ENCODE measurements around the gene RAP2B. TPM values are rescaled to one million over a fixed set of nuclear protein-coding genes. Genes with fewer than 3 reads are reported as not detected.
"Not testable (repeated sequence)": the region's sequence is repeated elsewhere in the genome, so short reads cannot be mapped to it uniquely, and the experiment has no call there.

Gene RAP2B
- total RNA-seq, 1 donor from 2014 or later: 19.1 TPM

GRCh38 chr3:153144071-153144470, 18.0 kb upstream of the RAP2B start:
- no peaks in the 10 kb centered on the region for H3K9me3 ChIP-seq
- TF ChIP-seq CTCF (IDR thresholded peaks at IDR 0.05): no peak
- DNase-seq (no peak), ATAC-seq (no peak)
- no peaks in the 10 kb centered on the region for H3K36me3 ChIP-seq
- no peak overlapping the region for H3K4me3 ChIP-seq
- no peak overlapping the region for H3K27ac ChIP-seq
- peaks cover 5% of the 10 kb centered on the region for H3K4me1 ChIP-seq
- no peaks in the 10 kb centered on the region for H3K27me3 ChIP-seq (ENCODE audit: low read depth)
- intact Hi-C loops (cut with DNase I): no loop called here

DNA sequence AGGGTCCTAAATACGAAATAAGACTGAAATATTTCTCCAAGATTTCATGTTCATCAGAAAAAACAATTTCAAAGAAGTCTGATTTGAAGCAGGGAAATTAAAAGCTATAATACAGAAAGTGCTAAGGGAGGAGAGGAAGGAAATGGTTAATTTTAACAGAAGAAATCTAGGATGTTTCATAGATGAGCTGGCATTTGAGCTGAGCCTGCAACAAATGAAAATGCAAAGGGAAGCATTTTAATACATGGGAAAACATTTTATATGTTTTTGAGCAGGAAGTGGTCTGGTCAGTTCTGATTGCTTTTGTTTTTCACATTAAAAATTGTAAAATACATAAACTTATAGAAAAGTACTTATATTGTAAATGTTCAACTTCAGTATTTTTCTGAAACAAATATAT, 17.2 kb upstream of the RAP2B start:
- H3K27me3 ChIP-seq (ENCODE audit: low read depth): no peaks in the 10 kb centered on the region
- DNase-seq (no peak), ATAC-seq (no peak)
- no peak overlapping the region for H3K4me3 ChIP-seq
- H3K27ac ChIP-seq: no peak overlapping the region
- intact Hi-C loops (cut with DNase I): no loop called here
- H3K9me3 ChIP-seq: no peaks in the 10 kb centered on the region
- H3K4me1 ChIP-seq: no peaks in the 10 kb centered on the region
- no peak for TF ChIP-seq CTCF (IDR thresholded peaks at IDR 0.05)
- no peaks in the 10 kb centered on the region for H3K36me3 ChIP-seq

GRCh38 chr3:153145454-153145853, 16.6 kb upstream of the RAP2B start:
- Histone ChIP-seq H3K27me3 (ENCODE audit: low read depth) (no peaks in the 10 kb centered on the region), H3K4me3 (no peak overlapping the region), H3K4me1 (no peaks in the 10 kb centered on the region), H3K36me3 (no peaks in the 10 kb centered on the region), H3K9me3 (no peaks in the 10 kb centered on the region), H3K27ac (no peak overlapping the region)
- intact Hi-C loops (cut with DNase I): no loop called here
- ATAC-seq (no peak), DNase-seq (no peak)
- no peak for TF ChIP-seq CTCF (IDR thresholded peaks at IDR 0.05)

GRCh38 chr3:153146191-153147053, 15.6 kb upstream of the RAP2B start:
- ATAC-seq (no peak), DNase-seq (no peak)
- no peak overlapping the region for H3K4me3 ChIP-seq
- H3K27ac ChIP-seq: no peak overlapping the region
- H3K27me3 ChIP-seq (ENCODE audit: low read depth): no peaks in the 10 kb centered on the region
- no peaks in the 10 kb centered on the region for H3K36me3 ChIP-seq
- no peaks in the 10 kb centered on the region for H3K9me3 ChIP-seq
- intact Hi-C loops (cut with DNase I): no loop called here
- no peak for TF ChIP-seq CTCF (IDR thresholded peaks at IDR 0.05)
- H3K4me1 ChIP-seq: no peaks in the 10 kb centered on the region

DNA sequence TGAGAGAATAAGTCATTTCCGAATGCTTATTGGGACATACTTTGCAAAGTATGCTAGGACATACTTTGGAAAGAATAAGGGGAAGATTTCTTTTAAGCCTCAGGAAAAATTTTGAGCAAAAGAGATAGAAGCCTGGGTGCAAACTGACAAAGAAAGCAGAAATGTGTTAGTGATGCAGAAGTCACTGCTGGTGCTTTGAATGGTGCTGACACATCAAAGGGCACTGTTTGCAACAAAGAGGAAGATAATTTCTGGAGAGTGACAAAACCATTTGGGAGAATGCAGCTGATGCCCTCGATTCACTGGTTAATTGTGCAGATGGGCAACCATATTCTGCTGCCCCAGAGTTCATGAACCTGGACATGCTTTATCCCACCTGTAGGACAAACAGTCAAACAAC, 11.0 kb upstream of the RAP2B start:
- intact Hi-C loops (cut with DNase I): no loop called here
- H3K4me3 ChIP-seq: no peak overlapping the region
- no peaks in the 10 kb centered on the region for H3K9me3 ChIP-seq
- no peaks in the 10 kb centered on the region for H3K36me3 ChIP-seq
- no peaks in the 10 kb centered on the region for H3K4me1 ChIP-seq
- no peaks in the 10 kb centered on the region for H3K27me3 ChIP-seq (ENCODE audit: low read depth)
- no peak for TF ChIP-seq CTCF (IDR thresholded peaks at IDR 0.05)
- no peak overlapping the region for H3K27ac ChIP-seq
- ATAC-seq (no peak), DNase-seq (no peak)

DNA sequence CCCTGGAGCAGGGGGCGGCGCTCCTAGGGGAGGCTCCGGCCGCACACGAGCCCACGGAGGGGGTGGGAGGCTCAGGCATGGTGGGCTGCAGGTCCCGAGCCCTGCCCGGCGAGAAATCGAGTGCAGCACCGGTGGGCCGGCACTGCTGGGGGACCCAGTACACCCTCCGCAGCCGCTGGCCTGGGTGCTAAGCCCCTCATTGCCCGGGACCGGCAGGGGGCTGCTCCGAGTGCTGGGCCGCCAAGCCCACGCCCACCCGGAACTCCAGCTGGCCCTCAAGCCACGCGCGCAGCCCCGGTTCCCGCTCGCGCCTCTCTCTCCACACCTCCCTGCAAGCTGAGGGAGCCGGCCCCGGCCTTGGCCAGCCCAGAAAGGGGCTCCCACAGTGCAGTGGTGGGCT, 6.2 kb upstream of the RAP2B start:
- DNase-seq; intact Hi-C loops (cut with DNase I); ATAC-seq; H3K4me3 ChIP-seq; H3K27ac ChIP-seq; H3K9me3 ChIP-seq; H3K4me1 ChIP-seq; H3K27me3 ChIP-seq (ENCODE audit: low read depth); H3K36me3 ChIP-seq: not testable (repeated sequence)
